Right renal pelvis (tissue), 4 donors: ENCODE data around the gene TUBGCP3. TPM values are rescaled to one million over a fixed set of nuclear protein-coding genes. Genes with fewer than 3 reads are reported as not detected.

Experiments used
- DNase-seq, 4 donors: peaks; one replicate each; pipeline ENCODE4 v3.0.0-alpha.2; 2013; ENCODE audit warnings: low read depth in 4 of 4, low spot score in 3 of 4, missing footprints in 1 of 4
- polyA plus RNA-seq, 4 donors: library from polyadenylated mRNA; unstranded; fragments of 120-200 nt; gene quantifications; one replicate each; pipeline ENCODE4 v1.2.1, GENCODE V29; 2013; ENCODE audit not compliant: insufficient read length in 4 of 4

The TUBGCP3 gene
- polyA plus RNA-seq, 4 donors, result 29.4 to 34.7 (median 33.5) TPM

DNA sequence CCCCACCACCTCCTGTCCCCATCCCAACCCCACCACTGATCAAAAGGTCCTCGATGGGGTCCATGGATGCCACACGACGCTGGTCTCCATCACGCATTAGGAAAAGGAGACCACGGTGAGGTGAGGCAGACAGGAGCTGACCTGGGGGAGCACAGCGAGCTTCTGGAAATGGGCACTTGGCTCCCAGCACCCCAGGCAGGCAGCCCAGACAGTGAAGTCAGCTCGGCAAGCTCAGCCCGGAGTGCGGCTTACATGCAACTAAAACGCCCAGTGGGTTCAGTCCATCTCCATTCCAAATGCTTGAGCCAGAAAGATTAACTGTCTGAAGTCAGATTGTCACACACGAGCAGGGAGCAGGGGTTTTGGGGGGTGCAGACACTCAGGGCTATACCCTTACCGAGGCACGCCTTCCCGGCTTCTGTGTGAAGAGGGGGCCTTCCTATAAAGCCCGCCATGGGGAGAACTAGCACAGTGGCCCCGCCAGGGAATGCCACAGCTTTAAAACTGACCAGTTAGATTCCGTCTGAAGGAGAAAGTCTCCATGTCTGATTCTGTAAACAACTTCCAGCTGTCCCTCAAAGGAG lies 132.4 kb downstream of the TUBGCP3 start:
- DNase-seq, result no peak

GRCh38 chr13:112454648-112455334 lies 133.2 kb downstream of the TUBGCP3 start:
- no peak for DNase-seq

DNA sequence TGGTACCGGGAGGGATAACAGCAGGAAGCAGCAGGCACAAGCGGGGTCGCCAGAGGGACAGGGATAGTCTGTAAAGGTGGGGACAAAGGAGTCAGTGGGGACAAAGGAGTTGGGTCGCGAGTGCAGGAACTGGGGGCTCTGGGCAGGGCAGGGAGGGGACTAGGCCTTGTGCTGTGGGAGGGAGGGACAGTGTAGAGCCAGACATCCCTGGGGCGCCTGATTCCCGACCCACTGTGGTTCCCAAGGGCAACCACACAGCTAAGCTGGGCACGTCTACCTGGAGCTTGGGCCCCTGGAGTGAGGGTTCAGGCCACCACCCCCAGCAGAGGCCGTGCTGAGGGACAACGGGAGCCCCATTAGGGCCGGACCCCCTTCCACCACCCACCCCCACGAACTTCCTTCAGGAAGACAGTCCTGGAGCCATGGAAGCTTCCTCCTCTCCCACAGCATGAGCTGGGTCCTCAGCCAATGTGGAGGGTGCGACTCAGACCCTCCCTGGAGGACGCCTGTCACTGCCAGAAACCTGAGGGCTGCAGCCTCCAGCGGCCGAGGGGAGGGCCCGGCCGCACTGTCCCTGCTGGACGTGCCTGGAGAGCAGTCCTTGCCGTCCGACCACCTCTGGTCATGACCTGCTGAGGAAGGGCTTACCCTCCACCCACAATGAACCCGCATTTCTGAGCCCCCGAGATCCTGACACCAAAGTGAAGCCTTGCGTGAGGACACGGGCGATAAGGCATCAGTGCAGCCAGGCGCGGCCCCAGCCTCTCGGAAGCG lies 133.9 kb downstream of the TUBGCP3 start:
- no peak for DNase-seq

DNA sequence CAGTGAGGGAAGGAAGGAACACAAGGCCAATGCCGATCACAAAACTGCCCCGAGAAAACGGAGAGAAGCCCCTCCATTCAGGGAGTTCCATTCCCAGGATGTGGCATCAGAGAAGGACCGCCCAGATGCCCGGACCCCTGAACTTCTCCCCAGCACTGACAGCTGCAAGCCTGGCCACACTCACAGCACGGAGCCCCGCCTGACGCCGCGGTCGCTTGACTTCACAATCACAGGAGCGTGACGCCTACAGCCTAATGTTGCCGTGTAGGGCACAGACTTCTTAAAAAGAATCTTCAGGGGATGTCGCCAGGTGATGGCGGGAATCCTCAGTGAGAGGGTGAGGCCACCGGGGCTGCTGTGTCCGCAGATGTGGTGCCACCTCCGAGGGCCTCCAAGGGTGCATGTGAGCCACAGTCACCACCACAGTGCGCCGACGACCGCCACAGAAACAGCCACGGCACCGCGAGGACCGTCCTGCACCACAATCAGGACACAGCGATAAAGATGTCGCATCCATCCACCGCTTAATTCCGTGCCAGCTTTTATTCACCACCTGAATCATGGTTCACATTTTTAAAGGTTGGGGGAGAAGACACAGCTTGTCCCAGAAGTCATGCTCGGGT lies 134.6 kb downstream of the TUBGCP3 start:
- DNase-seq, result no peak

DNA sequence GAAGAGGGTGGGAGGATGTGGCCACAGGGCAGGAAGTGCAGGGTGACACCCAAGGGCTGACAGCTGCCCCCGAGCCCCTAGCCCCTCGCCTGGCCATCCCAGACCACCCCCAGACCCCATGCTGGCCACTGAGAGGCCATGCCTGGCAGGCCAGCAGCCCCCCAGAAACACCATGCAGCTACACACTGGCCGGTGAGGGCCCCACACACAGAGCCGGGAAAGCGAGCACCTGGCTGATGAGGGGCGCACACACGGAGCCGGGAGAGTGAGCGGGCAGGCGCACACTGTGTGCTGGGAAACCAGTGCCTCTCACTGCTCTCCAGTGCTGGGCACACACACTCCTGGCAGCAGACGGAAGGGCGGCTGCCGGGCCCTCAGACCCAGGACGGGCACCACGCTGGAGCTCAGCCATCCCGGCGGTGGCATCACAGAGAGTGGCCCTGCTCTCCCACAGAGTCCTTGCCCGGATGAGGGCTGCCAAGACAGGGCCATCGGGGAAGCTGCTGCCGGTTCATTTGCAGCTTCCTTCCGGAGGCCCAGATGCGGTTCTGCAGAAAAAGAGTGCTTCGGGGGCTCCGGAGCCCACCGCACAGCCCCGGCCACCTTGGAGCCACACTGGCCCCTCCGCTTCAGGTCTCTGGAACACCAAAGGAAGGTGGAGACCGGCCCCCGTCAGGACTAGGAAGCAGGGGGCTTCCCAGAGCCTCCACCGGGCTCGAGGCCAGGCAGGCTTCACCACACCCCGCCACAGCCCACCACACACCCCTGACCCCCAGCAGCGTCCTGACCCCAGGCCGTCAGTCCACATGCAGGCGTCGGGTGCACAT lies 135.4 kb downstream of the TUBGCP3 start:
- DNase-seq, result no peak

GRCh38 chr13:112451512-112452379 lies 136.2 kb downstream of the TUBGCP3 start:
- no peak for DNase-seq

- DNase-seq, result peak in 1 of 4 donors; percentile 12
These were observed 137.1 kb downstream of the TUBGCP3 start for GRCh38 chr13:112450904-112451240.

GRCh38 chr13:112450118-112450903 lies 137.6 kb downstream of the TUBGCP3 start:
- DNase-seq, result no peak

DNA sequence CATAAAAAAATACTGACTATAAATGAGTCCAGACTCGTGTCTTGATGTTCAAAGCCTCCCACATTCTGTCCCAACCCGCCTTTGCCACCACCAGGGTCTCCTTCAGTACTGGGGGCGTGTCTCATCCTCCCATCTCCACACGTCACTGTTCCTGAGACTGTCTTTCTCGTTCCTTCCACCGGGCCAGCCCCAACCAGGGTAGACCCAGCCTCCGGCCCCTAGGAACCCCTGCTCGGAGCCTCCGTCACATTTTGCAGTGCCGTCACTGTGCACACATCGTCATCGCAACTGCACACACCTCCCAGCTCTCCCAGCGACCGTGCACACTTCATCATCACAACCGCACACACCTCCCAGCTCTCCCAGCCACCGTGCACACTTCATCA lies 138.4 kb downstream of the TUBGCP3 start:
- no peak for DNase-seq

DNA sequence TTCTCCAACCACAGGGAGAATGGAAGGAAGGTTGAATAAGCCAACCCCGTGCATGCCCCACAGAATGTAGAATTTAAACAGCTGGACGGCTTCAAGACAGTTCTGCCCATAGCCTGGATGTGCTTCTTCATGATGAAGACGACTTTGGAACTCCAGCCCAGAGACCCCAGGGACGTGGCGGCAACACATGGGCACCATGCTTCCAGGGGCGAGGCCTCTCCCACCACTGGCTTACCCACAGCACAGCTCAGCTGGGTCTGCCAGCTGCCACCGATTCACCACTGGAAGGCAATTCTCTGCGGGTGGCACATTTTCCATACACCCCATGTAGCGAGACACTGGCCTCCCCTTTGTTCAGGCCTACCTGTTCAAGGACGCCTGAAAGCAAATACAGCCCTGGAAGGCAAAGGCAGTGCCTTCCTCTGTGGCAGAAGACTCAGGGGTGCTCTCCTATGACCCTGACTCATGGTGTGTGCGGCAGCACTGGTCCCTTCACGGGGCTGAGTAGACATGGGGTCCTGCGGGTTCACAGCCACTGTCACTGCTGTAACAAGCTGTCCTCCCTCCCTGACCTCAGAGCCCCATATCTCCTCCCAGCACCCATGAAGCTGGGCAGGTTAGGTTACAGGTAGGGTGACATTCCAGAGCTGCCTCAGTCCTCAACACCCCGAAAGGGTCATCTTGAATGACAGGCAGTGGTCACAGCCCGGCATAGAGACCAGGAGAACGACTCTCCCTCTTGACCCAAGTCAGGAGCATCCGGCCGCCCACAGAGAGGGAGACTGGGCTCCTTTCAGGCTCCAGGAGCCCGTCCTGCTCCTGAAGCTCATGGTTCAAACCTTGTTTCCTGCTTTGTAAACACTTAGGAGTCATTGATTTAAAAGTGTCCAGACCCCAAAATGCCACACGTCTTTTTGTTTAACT lies 139.1 kb downstream of the TUBGCP3 start:
- no peak for DNase-seq

DNA sequence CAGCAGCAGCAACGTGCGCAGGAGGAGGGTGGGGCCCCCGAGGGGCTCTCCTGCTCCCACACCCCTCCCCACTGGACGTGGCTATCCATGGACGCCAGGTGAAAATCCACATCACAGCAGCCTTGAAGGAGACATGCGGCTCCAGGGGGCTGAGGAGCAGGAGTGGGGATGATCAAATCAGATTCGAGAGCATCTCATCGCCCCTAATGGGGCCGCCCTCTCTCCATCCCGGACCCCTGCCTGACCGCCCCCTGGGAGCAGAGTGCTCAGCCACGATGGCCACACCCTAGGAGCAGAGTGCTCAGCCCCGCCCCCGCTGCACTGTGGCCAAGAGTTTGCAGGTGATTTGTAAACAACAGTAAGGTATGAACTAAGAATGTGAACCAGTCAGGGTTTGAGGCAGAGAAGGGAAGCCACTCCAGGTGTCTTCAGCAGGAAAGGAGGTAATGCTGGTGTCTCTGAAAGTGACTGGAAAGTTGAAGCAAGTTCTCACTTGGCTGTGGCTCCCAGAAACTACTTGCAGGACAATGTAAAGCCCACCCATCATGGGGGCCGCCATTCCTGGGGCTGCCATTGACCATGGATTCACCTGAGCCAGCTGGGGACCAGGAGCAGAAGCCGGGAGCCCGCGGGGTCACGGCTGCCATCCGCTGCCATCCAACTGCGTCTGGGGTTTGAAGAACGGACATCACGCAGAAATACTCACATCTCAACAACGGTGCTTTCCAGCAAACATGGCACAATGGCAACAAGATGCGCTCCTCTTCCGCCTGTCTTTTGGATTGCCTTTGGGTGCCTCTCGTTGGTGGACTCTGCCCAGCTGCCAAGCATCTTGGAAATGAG lies 140.0 kb downstream of the TUBGCP3 start:
- DNase-seq, result no peak

- no peak for DNase-seq
These were observed 140.6 kb downstream of the TUBGCP3 start for GRCh38 chr13:112447306-112447705.

- no peak for DNase-seq
These were observed 141.1 kb downstream of the TUBGCP3 start for GRCh38 chr13:112446867-112447266.

- no peak for DNase-seq
These were observed 141.5 kb downstream of the TUBGCP3 start for GRCh38 chr13:112446347-112446861.

GRCh38 chr13:112445411-112446271 lies 142.3 kb downstream of the TUBGCP3 start:
- DNase-seq, result no peak
